ENCODE measurements around the gene PIMREG. TPM values are rescaled to one million over a fixed set of nuclear protein-coding genes. Genes with fewer than 3 reads are reported as not detected.
A peak's percentile ranks its signal among the peaks of the same experiment; 100 is the strongest.

PIMREG gene
- total RNA-seq, 1 donor from 2014 or later = 0.19 TPM

DNA sequence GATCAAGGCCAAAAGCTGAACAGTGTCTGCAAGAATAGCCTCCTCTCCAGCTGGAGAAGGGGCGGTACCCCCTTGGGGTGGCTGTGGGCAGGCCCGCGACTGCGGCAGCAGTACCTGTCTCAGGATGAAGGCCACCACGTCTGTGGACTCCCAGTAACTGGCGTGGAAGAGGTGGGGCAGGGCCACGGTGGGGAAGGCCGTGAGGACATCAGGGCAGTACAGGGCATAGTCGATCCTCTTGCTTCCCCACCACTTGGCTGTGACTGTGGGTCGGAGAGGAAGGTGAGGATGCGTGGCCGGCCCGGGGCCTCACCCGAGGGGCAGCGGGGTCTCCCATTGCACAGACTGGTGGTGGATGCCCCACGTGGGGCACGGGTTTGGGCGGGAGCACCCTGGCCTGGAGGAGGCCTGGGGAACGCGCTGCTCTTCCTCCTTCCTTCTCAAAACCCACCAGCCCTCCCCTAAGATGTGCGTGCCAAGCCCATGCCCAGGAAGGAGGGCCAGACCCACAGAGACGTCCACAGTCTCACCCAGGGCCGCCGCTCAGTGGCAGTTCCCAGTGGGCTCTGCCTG lies 26.0 kb downstream of the PIMREG start:
- TF ChIP-seq, protein P1, sequence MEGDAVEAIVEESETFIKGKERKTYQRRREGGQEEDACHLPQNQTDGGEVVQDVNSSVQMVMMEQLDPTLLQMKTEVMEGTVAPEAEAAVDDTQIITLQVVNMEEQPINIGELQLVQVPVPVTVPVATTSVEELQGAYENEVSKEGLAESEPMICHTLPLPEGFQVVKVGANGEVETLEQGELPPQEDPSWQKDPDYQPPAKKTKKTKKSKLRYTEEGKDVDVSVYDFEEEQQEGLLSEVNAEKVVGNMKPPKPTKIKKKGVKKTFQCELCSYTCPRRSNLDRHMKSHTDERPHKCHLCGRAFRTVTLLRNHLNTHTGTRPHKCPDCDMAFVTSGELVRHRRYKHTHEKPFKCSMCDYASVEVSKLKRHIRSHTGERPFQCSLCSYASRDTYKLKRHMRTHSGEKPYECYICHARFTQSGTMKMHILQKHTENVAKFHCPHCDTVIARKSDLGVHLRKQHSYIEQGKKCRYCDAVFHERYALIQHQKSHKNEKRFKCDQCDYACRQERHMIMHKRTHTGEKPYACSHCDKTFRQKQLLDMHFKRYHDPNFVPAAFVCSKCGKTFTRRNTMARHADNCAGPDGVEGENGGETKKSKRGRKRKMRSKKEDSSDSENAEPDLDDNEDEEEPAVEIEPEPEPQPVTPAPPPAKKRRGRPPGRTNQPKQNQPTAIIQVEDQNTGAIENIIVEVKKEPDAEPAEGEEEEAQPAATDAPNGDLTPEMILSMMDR (IDR thresholded peaks at IDR 0.05; ENCODE audit: borderline replicate concordance) = no peak
- H3K27ac ChIP-seq (replicated peaks) = no peak overlapping the region
- H3K27me3 ChIP-seq (ENCODE audit: low read depth) = peaks cover 7% of the 10 kb centered on the region
- DNase-seq = no peak
- H3K4me3 ChIP-seq = no peak overlapping the region
- intact Hi-C loops (cut with micrococcal nuclease) = no loop called here
- no peaks in the 10 kb centered on the region for H3K36me3 ChIP-seq
- H3K4me1 ChIP-seq = no peaks in the 10 kb centered on the region
- peaks cover 15% of the 10 kb centered on the region for H3K9me3 ChIP-seq (replicated peaks)

DNA sequence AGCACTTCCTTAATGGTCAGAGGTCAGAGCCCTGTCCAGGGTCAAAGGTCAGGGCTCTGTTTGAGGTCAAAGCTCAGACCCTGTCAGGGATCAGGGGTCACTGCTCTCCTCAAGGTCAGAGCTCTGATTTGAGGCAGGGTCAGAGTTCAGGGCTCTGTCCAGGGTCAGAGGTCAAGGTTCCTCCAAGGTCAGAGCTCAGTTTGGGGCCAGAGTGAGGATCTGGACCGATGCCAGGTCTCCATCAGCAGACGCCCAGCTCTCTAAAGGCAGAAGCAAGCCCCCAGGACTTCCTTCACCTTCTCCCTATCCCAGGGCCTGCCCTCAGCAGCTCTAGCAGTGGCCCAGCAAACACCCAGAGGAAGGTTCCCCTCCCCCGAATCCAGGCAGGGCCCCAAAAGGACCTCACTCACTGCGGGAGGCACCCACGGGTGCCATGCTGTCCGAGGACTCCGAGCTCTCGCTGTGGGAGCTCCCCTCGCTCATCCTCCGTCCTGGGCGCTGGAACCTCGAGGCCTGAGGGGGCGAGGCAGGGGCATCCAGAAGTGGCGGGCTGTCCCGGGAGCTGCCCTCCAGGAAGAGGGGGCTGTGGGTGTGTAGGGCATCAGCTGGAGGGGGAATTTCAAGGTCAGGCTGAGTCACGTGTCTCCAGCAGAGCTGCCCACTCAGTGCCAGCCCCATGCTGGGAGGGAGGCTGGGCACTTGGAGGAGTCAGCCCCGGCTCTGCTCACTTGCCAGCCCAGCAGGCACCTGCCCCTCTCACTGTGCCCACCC lies 26.7 kb downstream of the PIMREG start:
- intact Hi-C loops (cut with micrococcal nuclease) = no loop called here

DNA sequence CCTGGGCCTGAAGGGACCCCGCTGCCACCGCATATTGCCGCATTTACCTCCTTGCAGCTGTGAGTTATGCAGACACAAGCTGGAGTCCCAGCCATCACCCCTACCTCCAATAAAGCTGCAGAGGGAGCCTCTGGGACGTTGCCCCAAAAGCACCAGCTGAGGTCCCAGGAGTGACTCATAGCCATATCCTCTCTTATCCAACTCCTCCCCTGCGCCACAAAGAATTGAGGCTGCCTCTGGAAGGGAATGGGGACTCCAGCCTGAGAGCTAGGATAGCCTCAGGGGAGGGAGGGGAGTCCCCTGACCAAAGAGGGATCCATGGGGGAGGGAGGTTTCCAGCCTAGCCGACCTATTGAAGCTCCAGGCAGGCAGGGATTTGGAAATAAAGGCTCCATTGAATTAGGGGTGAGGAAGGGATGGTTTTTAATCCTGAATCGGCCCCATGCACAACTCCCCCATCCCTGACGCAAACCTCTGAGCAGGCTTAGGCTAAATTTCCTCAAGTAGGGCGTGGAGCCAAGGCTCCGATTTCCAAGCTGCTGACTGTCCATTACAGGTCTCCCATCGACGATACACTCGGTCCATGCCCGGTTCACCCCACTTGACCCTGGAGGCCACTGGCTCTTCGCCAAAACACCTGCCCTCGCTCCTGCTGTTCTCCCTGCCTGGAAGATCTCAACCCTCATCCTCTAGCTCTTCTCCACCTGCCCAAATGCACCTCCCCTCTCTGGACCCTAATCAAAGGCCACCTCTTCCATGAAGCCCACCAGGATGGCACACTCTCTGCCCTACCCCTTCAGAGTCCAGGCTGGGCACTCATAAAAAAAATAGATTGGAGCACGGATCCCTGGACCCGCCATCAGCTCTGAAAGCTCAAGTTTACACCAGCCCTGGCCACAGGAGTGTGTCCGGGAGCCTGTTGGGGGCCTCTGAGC lies 27.5 kb downstream of the PIMREG start:
- no peak overlapping the region for H3K4me3 ChIP-seq
- peaks cover 13% of the 10 kb centered on the region for H3K9me3 ChIP-seq (replicated peaks)
- intact Hi-C loops (cut with micrococcal nuclease) = no loop called here
- H3K4me1 ChIP-seq = no peaks in the 10 kb centered on the region
- DNase-seq = no peak
- no peaks in the 10 kb centered on the region for H3K27me3 ChIP-seq (ENCODE audit: low read depth)
- H3K36me3 ChIP-seq = no peaks in the 10 kb centered on the region
- TF ChIP-seq, protein P1 (IDR thresholded peaks at IDR 0.05; ENCODE audit: borderline replicate concordance) = no peak
- H3K27ac ChIP-seq (replicated peaks) = no peak overlapping the region

More for the DNA sequence above, 26.7 kb downstream of the PIMREG start:
- Histone ChIP-seq H3K36me3 (no peaks in the 10 kb centered on the region), H3K9me3 (replicated peaks) (peaks cover 15% of the 10 kb centered on the region), H3K27me3 (ENCODE audit: low read depth) (peaks cover 6% of the 10 kb centered on the region), H3K4me1 (no peaks in the 10 kb centered on the region), H3K27ac (replicated peaks) (no peak overlapping the region), H3K4me3 (no peak overlapping the region)
- DNase-seq = no peak
- TF ChIP-seq, protein P1 (IDR thresholded peaks at IDR 0.05; ENCODE audit: borderline replicate concordance) = no peak

DNA sequence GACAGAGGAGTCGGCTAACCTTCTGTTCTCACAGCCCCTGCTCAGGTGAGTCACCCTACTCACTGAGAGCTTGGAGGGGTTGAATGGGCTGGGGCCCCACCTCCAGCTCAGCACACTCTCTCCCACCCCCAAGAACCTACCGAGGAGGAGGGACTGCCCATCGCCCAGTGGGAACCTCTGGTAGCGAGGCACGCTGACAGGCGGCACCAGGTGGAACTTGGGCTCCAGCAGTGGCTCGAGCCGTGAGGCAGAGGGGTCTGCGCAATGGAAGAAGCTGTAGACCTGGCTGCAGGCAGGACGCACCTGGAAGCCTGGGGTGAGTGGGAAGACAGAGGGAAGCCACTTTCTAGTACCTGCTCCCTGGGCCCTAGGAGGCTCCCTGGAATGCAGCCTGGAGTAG lies 28.3 kb downstream of the PIMREG start:
- peaks cover 5% of the 10 kb centered on the region for H3K9me3 ChIP-seq (replicated peaks)
- H3K4me3 ChIP-seq = no peak overlapping the region
- TF ChIP-seq, protein P1 (IDR thresholded peaks at IDR 0.05; ENCODE audit: borderline replicate concordance) = no peak
- H3K4me1 ChIP-seq = no peaks in the 10 kb centered on the region
- DNase-seq = no peak
- H3K27ac ChIP-seq (replicated peaks) = no peak overlapping the region
- no peaks in the 10 kb centered on the region for H3K27me3 ChIP-seq (ENCODE audit: low read depth)
- intact Hi-C loops (cut with micrococcal nuclease) = no loop called here
- H3K36me3 ChIP-seq = no peaks in the 10 kb centered on the region

DNA sequence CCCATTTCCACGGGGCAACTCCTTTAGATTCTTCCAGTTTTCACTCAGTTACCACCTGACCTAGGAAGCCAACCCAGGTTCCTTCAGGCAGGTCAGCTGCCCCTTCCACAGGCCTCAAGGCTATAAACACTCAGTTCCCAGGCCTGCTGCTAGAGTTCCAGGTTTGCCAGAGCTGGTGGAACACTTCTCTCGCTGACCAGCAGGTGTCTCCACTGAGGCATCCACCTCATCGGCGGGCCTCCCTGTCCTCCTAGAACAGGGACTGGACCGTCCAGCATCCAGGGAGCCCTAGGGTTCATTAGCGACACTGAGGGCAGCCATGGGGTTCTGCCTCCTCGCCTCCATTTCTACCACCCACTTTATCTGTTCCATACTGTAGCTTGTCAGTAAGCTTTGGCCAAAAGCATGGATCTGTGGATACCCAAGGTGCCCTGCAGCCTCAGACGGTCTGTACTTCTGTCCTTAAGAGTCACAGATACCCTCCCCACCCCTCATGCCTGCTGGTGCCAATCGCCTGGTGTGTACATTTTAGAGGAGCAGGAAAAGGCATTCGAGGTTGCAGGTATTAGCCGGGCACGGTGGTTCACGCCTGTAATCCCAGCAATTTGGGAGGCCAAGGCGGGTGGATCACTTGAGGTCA lies 29.0 kb downstream of the PIMREG start:
- Histone ChIP-seq H3K27ac (replicated peaks) (no peak overlapping the region), H3K4me1 (no peaks in the 10 kb centered on the region), H3K27me3 (ENCODE audit: low read depth) (peaks cover 4% of the 10 kb centered on the region), H3K36me3 (no peaks in the 10 kb centered on the region), H3K9me3 (replicated peaks) (no peaks in the 10 kb centered on the region), H3K4me3 (no peak overlapping the region)
- peak; percentile 68 for DNase-seq
- intact Hi-C loops (cut with micrococcal nuclease) = no loop called here
- TF ChIP-seq, protein P1 (IDR thresholded peaks at IDR 0.05; ENCODE audit: borderline replicate concordance) = peak; percentile 95

All from left ventricle myocardium inferior (tissue), 1 donor.